ENCODE results near the gene WDR91. TPM values are rescaled to one million over a fixed set of nuclear protein-coding genes. Genes with fewer than 3 reads are reported as not detected.

WDR91 gene
- 10 to 100 TPM; 14.3 TPM for total RNA-seq

DNA sequence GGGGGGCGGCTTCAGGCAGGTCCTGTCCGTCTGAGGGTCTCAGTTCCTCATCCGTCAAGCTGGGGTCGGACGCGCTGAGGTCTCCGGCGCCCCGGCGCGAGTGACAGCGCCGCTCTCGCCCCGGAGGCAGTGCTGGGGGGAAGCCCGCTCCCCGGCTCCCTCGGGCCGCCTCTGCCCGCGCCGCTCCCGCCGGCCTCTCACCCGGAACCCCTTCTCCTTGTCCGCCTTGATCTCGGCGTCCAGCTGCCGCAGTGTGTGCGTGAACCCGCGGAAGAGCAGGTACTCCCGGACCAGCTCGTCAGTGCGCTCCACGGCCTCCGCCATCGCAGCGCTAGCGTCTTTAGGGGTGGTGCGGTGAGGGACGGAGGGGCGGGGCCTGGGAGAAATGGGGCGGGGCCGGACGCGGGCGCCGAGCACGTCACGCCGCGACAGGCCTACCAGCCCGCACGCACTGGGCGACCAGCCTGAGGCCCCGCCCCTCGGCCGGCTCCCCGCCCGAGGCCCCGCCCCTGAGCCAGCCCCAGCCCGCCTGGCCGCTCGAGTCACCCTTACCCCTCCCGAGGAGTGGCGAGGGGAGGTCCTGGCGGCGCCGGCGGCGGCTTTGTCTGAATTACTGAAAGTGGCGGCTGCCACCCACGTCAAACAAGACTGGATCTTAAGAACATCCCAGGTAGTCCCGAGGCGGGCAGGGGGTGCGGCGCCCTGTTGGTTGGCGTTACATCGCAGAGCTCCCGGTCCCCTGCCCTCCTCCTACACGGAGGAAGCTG lies at the start of gene WDR91:
Gene WDR91, minus strand, starts transcription at position 348 of the 767 bp plus-strand sequence. Its CDS starts 24 bp downstream, at position 324.

DNA sequence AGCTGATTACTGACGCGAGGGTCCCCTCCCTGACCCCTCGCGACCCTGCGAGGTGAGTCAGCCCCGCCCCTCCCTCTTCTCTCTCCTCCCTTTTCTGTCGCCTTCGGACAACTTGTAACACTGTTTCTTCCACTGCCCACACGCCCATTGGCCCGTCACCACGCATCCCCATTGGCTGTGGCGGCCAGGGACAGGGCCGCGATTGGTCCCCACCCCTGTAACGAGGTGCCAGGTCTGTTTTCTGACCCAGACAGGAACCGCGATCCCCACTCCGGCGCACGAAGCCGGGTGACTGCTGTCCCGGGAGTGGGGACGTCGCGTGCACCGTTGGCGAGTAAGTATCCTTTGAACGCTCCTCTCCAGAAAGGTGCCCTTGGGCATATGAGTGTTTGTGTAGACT lies 22.2 kb upstream of the WDR91 start, which contains the start of gene STRA8:
Gene STRA8, plus strand, starts transcription at position 269 of the 400 bp plus-strand sequence. CDS start 6,687 bp downstream, outside the sequence.

DNA sequence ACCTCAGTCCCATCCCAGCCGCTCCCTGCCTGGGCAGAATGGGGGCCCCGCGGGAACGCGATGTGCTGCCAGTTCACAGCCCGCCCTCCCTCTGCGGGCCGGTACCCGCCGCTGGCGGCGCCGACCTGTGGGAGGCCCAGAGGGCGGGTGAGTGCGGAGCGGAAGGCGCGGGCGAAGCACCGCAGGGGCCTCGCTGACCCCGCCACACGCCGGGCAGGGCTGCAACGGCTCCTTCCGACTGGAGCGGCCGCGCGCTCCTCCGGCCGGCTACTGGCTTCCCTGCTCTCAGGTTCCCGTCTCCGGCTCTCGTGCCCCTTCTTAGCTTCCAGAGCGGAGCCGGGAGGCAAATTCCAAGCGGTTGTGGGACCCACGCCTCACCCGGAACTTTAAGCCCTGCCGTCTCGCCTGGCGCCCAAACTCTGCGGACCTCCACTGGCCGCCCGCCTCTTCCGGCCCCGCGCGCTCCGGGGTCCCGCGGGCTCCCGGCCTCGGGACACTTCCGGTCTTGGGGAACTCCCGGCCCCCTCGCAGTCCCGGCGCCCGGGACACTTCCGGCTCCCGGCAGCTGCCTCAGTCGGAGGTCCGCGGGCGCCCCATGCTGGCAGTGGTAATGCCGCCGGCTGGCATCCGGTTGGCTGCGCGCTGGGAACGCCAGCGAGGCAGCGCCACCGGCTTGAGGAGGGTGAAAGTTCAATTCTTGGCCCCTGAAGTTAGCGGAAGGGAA lies 40.9 kb downstream of the WDR91 start, which contains the start of gene CYREN:
Gene CYREN, minus strand, starts transcription at position 434 of the 724 bp plus-strand sequence. CDS start 1,785 bp downstream, outside the sequence.

DNA sequence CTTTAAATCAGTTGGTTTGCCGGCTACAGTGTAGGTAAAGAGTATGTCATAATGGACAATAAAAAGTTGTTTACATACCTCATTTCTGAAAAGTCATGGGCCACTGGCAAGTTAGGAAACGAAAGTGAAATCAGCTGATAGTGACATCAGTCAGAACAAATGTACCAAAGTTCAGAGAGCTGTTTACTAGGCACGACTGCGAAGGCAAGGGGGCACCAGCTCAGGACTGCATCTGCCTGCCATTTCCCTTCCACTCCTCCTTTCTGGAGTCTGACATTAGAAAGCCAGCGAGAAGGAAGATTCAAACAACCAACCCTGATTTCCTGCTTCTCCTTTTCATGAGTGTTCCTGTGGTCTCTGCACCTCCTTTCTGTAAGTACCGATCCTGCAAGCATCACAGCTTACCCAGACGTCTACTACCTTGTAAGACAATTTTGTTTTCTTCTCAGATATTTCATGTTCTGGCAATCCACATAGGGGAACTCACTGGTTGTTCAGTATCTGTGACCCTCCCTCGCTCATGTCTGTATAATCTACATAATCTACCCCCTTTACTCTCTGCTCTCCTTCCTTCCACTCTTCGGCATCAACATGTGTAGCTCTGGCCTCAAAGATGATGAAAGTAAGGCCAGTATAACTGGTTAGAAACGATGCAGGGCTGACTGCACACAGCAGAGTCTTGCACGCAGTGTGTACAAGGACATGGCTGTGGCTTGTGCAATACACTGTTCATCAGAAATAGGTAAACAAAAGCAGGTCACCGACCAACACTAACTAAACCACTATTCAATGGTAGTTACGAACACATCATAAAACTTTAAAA lies 63.2 kb downstream of the WDR91 start, which contains the start of gene TMEM140:
Gene TMEM140, plus strand, starts transcription at position 174 of the 823 bp plus-strand sequence. CDS start 16,370 bp downstream, outside the sequence.

Small RNAs within 50 kb of the gene (microRNA-seq; reads per million reads assigned to microRNA genes)
- gene MIR6509 (ENCODE audit: borderline microRNAs expressed, borderline replicate concordance) = 1.5 reads per million

Other genes with a start within 250 kb of the WDR91 start
- gene AGBL3, start 225.0 kb downstream of the WDR91 start, total RNA-seq = 1 to 10 TPM; 4.1 TPM
- 10 to 100 TPM; 19.9 to 20.1 TPM for gene TMEM140, start 63.5 kb downstream of the WDR91 start, total RNA-seq
- gene CYREN, start 40.8 kb downstream of the WDR91 start, total RNA-seq = 10 to 100 TPM; 36.3 to 38.6 TPM
- gene STRA8, start 22.3 kb upstream of the WDR91 start, total RNA-seq = not detected